DOHH2 (cell line): Measurements from ENCODE around the gene SLC30A1.

Source experiments
- EZH2phosphoT487 ChIP-seq: fragments of 200-600 bp; sonication (generic); IDR thresholded peaks from 2 replicates; pipeline ENCODE4 v1.6.1; 2017; ENCODE audit warnings: borderline replicate concordance, mild to moderate bottlenecking, antibody characterized with exemption, low read length, moderate library complexity, mixed read lengths
- TF ChIP-seq, protein P1 (sequence below): fragments of 200-600 bp; sonication (generic); IDR thresholded peaks from one replicate; pipeline ENCODE4 v1.5.1; 2014; ENCODE audit warnings: antibody characterized with exemption, mild to moderate bottlenecking, low read depth, low read length; ENCODE audit not compliant: poor library complexity, severe bottlenecking

DNA sequence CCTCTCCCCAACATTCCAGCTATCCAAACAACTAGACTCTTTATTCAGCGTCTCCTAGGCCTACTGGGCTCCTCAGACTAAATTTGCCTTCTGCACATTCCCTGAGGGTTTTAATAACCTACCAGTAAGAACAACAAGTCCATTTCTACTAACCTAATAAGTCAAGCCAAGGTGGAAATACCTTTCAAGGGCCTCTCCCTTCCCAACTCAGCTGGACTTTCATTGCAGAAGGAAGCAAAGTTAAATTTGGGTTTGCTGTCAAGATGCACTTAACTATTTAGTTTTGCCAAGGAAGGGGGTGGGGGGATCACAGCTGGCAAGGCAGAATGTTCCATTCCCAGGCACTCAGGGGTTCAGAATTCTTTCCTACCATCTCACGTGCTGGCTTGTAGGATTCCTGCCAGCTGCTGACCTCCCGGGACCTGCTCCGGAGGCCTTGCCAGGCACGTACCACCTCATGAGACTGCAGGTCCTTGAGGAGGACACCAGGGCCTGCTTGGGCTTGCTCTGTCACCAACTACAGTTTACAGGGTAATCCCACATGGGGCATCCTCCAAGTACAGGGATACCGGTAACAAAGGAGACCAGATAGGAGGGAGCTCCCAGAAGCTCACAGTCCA, 29.8 kb downstream of the SLC30A1 start:
- TF ChIP-seq, protein P1, sequence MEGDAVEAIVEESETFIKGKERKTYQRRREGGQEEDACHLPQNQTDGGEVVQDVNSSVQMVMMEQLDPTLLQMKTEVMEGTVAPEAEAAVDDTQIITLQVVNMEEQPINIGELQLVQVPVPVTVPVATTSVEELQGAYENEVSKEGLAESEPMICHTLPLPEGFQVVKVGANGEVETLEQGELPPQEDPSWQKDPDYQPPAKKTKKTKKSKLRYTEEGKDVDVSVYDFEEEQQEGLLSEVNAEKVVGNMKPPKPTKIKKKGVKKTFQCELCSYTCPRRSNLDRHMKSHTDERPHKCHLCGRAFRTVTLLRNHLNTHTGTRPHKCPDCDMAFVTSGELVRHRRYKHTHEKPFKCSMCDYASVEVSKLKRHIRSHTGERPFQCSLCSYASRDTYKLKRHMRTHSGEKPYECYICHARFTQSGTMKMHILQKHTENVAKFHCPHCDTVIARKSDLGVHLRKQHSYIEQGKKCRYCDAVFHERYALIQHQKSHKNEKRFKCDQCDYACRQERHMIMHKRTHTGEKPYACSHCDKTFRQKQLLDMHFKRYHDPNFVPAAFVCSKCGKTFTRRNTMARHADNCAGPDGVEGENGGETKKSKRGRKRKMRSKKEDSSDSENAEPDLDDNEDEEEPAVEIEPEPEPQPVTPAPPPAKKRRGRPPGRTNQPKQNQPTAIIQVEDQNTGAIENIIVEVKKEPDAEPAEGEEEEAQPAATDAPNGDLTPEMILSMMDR, result no peak
- TF ChIP-seq EZH2phosphoT487, result no peak
